Caco-2 (cell line): ENCODE results near the gene PNMA8B. TPM values are rescaled to one million over a fixed set of nuclear protein-coding genes. Genes with fewer than 3 reads are reported as not detected.

Experiments used
- BruUV-seq: library from RNA; stranded (reverse); fragments of 400-500 nt; replicated peaks from 2 replicates; lab custom pipeline; 2021; lab: Mats Ljungman, UMichigan
- CTCF ChIA-PET: fragments of 300-600 bp; sonication (Branson Sonifier 250); formaldehyde crosslinking; loops from one replicate; lab custom pipeline; 2022; ENCODE audit warnings: antibody characterized with exemption; lab: Charles Lee
- POLR2A ChIA-PET: fragments of 300-600 bp; sonication (Branson Sonifier 250); formaldehyde crosslinking; loops from one replicate; lab custom pipeline; 2022; ENCODE audit warnings: antibody characterized with exemption; lab: Charles Lee
- DNase-seq, 2 experiments: peaks; one replicate each; pipeline versions ENCODE4 v3.0.0 to v3.0.0-alpha.2; 2020 to 2022
- H3K27me3 ChIP-seq: replicated peaks from 2 replicates; pipeline ENCODE4 v1.6.0; 2011; ENCODE audit warnings: low read length; ENCODE audit not compliant: control insufficient read depth, insufficient read depth
- H3K36me3 ChIP-seq: 2 replicates; pipeline ENCODE4 v1.5.1; 2011; ENCODE audit warnings: low read length; ENCODE audit not compliant: control insufficient read depth, insufficient read depth
- H3K4me1 ChIP-seq: fragments of 250-450 bp; sonication (Bioruptor Pico); 2 replicates; pipeline ENCODE4 v1.5.1; 2020; ENCODE audit warnings: mild to moderate bottlenecking
- H3K4me3 ChIP-seq: 2 replicates; pipeline ENCODE4 v1.5.1; 2011; ENCODE audit warnings: low read depth, mild to moderate bottlenecking, control low read depth, low read length
- H3K9me3 ChIP-seq: fragments of 250-450 bp; sonication (Bioruptor Pico); 2 replicates; pipeline ENCODE4 v1.5.1; 2020; ENCODE audit warnings: mild to moderate bottlenecking, moderate library complexity
- H3K27ac Mint-ChIP-seq: one replicate; pipeline ENCODE4 v1.8.0; 2022; ENCODE audit warnings: mixed read lengths; ENCODE audit not compliant: unreplicated experiment
- H3K27me3 Mint-ChIP-seq: one replicate; pipeline ENCODE4 v1.8.0; 2022; ENCODE audit warnings: mixed read lengths; ENCODE audit not compliant: insufficient read depth, unreplicated experiment
- H3K36me3 Mint-ChIP-seq: one replicate; pipeline ENCODE4 v1.8.0; 2022; ENCODE audit warnings: mild to moderate bottlenecking, mixed read lengths; ENCODE audit not compliant: insufficient read depth, unreplicated experiment
- H3K4me1 Mint-ChIP-seq: one replicate; pipeline ENCODE4 v1.8.0; 2022; ENCODE audit warnings: low read depth, mixed read lengths; ENCODE audit not compliant: unreplicated experiment
- H3K4me3 Mint-ChIP-seq: one replicate; pipeline ENCODE4 v1.8.0; 2022; ENCODE audit warnings: mild to moderate bottlenecking, moderate library complexity, mixed read lengths; ENCODE audit not compliant: unreplicated experiment
- H3K9me3 Mint-ChIP-seq: one replicate; pipeline ENCODE4 v1.8.0; 2022; ENCODE audit warnings: mixed read lengths; ENCODE audit not compliant: unreplicated experiment
- CTCF ChIP-seq, 2 experiments: fragments of 200-600 bp in 1 of 2; IDR thresholded peaks; 1 replicate in 1 of 2; 2 replicates in 1 of 2; pipeline versions ENCODE4 v1.5.1 to v1.8.0; 2011 to 2022; ENCODE audit warnings: antibody characterized with exemption in 1 of 2, control low read depth in 1 of 2, inconsistent platforms in 1 of 2, low read depth in 1 of 2, low read length in 1 of 2, mild to moderate bottlenecking in 1 of 2, moderate library complexity in 1 of 2; ENCODE audit not compliant: insufficient read depth in 1 of 2, severe bottlenecking in 1 of 2, unreplicated experiment in 1 of 2
- intact Hi-C: fragments of 100-400 bp; cut with micrococcal nuclease; formaldehyde crosslinking; loops from one replicate; pipeline ENCODE4 v1.10.0; 2022; ENCODE audit not compliant: unreplicated experiment
- total RNA-seq: library from RNA; stranded (reverse); gene quantifications from 2 replicates; pipeline ENCODE4 v1.2.3, GENCODE V29; 2022

PNMA8B gene
- total RNA-seq, 1 experiment from 2014 or later: 0.11 TPM

GRCh38 chr19:46480415-46480814, 15.3 kb downstream of the PNMA8B start:
- H3K9me3 ChIP-seq: no peaks in the 10 kb centered on the region
- ChIA-PET POLR2A (no interaction called here), CTCF (no interaction called here)
- Mint-ChIP-seq H3K9me3 (no peaks in the 10 kb centered on the region), H3K27ac (no peak overlapping the region), H3K4me3 (no peak overlapping the region), H3K27me3 (peaks cover 4% of the 10 kb centered on the region), H3K4me1 (no peaks in the 10 kb centered on the region), H3K36me3 (no peaks in the 10 kb centered on the region)
- no peaks in the 10 kb centered on the region for H3K27me3 ChIP-seq
- H3K4me3 ChIP-seq: no peak overlapping the region
- H3K36me3 ChIP-seq: no peaks in the 10 kb centered on the region
- H3K4me1 ChIP-seq: no peaks in the 10 kb centered on the region
- DNase-seq: no peak
- intact Hi-C loops: no loop called here
- BruUV-seq: no TSS peak
- TF ChIP-seq CTCF (IDR thresholded peaks at IDR 0.05; ENCODE audit: insufficient read depth in 1 of 2, low read depth in 1 of 2, low read length in 1 of 2, severe bottlenecking in 1 of 2, unreplicated experiment in 1 of 2): no peak

GRCh38 chr19:46478356-46478986, 17.2 kb downstream of the PNMA8B start:
- Mint-ChIP-seq H3K4me1 (no peaks in the 10 kb centered on the region), H3K9me3 (no peaks in the 10 kb centered on the region), H3K27me3 (peaks cover 1% of the 10 kb centered on the region), H3K4me3 (no peak overlapping the region), H3K36me3 (peaks cover 5% of the 10 kb centered on the region), H3K27ac (no peak overlapping the region)
- no peak overlapping the region for H3K4me3 ChIP-seq
- DNase-seq: no peak
- H3K9me3 ChIP-seq: no peaks in the 10 kb centered on the region
- intact Hi-C loops: no loop called here
- no peaks in the 10 kb centered on the region for H3K36me3 ChIP-seq
- POLR2A ChIA-PET: no interaction called here
- H3K4me1 ChIP-seq: no peaks in the 10 kb centered on the region
- H3K27me3 ChIP-seq: no peaks in the 10 kb centered on the region
- CTCF ChIA-PET: interaction anchor here (0.7 kb wide), 1 partner anchor 184 kb away, joined by 3 read pairs; no protein-coding TSS in a partner anchor
- no peak for TF ChIP-seq CTCF (IDR thresholded peaks at IDR 0.05; ENCODE audit: insufficient read depth in 1 of 2, low read depth in 1 of 2, low read length in 1 of 2, severe bottlenecking in 1 of 2, unreplicated experiment in 1 of 2)
- no TSS peak for BruUV-seq

- no peak overlapping the region for H3K27ac Mint-ChIP-seq
- H3K4me1 Mint-ChIP-seq: no peaks in the 10 kb centered on the region
- BruUV-seq: no TSS peak
- ChIA-PET CTCF (no interaction called here), POLR2A (no interaction called here)
- H3K36me3 Mint-ChIP-seq: peaks cover 5% of the 10 kb centered on the region
- no peaks in the 10 kb centered on the region for H3K9me3 Mint-ChIP-seq
- intact Hi-C loops: no loop called here
- no peaks in the 10 kb centered on the region for H3K27me3 Mint-ChIP-seq
- no peak for TF ChIP-seq CTCF (IDR thresholded peaks at IDR 0.05; ENCODE audit: insufficient read depth in 1 of 2, low read depth in 1 of 2, low read length in 1 of 2, severe bottlenecking in 1 of 2, unreplicated experiment in 1 of 2)
- Histone ChIP-seq H3K27me3 (no peaks in the 10 kb centered on the region), H3K9me3 (no peaks in the 10 kb centered on the region), H3K4me1 (no peaks in the 10 kb centered on the region), H3K36me3 (no peaks in the 10 kb centered on the region), H3K4me3 (no peak overlapping the region)
- DNase-seq: no peak
- no peak overlapping the region for H3K4me3 Mint-ChIP-seq
Measured at GRCh38 chr19:46475986-46476385, 19.7 kb downstream of the PNMA8B start.
